Fibroblast of the aortic adventitia (primary cell): ENCODE measurements around the gene KRAS. TPM values are rescaled to one million over a fixed set of nuclear protein-coding genes. Genes with fewer than 3 reads are reported as not detected.
A peak's percentile ranks its signal among the peaks of the same experiment; 100 is the strongest.

Experiments
- DNase-seq: peaks from one replicate; pipeline ENCODE4 v3.0.0-alpha.2; 2010; ENCODE audit warnings: low read depth
- H3K4me3 ChIP-seq: 2 replicates; pipeline ENCODE4 v1.5.1; 2011; ENCODE audit warnings: low read depth, mild to moderate bottlenecking, control low read depth, low read length, moderate library complexity
- total RNA-seq: library from RNA; depleted of rRNA; stranded (reverse); fragments of >200 nt; gene quantifications from 2 replicates; pipeline ENCODE4 v1.2.3, GENCODE V29; 2012; ENCODE audit warnings: low replicate concordance
- TF ChIP-seq, protein P1 (sequence below): IDR thresholded peaks from 2 replicates; pipeline ENCODE4 v1.5.1; 2011; ENCODE audit warnings: mild to moderate bottlenecking, low read length, control low read depth, inconsistent platforms; ENCODE audit not compliant: insufficient read depth

Gene KRAS
- total RNA-seq, 1 donor = 18.6 TPM

GRCh38 chr12:25241167-25242020, 9.3 kb downstream of the KRAS start:
- TF ChIP-seq, protein P1, sequence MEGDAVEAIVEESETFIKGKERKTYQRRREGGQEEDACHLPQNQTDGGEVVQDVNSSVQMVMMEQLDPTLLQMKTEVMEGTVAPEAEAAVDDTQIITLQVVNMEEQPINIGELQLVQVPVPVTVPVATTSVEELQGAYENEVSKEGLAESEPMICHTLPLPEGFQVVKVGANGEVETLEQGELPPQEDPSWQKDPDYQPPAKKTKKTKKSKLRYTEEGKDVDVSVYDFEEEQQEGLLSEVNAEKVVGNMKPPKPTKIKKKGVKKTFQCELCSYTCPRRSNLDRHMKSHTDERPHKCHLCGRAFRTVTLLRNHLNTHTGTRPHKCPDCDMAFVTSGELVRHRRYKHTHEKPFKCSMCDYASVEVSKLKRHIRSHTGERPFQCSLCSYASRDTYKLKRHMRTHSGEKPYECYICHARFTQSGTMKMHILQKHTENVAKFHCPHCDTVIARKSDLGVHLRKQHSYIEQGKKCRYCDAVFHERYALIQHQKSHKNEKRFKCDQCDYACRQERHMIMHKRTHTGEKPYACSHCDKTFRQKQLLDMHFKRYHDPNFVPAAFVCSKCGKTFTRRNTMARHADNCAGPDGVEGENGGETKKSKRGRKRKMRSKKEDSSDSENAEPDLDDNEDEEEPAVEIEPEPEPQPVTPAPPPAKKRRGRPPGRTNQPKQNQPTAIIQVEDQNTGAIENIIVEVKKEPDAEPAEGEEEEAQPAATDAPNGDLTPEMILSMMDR = peak; percentile 64
- peak; percentile 79 for DNase-seq
- no peak overlapping the region for H3K4me3 ChIP-seq

- TF ChIP-seq, protein P1 = no peak
- no peak overlapping the region for H3K4me3 ChIP-seq
- no peak for DNase-seq
These were observed 14.1 kb downstream of the KRAS start for GRCh38 chr12:25236626-25237025.

- peak; percentile 18 for DNase-seq
- no peak overlapping the region for H3K4me3 ChIP-seq
- TF ChIP-seq, protein P1 = no peak
These were observed 14.5 kb downstream of the KRAS start for GRCh38 chr12:25236190-25236589.

GRCh38 chr12:25213338-25213737, 37.4 kb downstream of the KRAS start:
- TF ChIP-seq, protein P1 = no peak
- H3K4me3 ChIP-seq = no peak overlapping the region
- DNase-seq = no peak

- DNase-seq = no peak
- TF ChIP-seq, protein P1 = no peak
- no peak overlapping the region for H3K4me3 ChIP-seq
These were observed 42.2 kb downstream of the KRAS start for GRCh38 chr12:25208554-25208953.

DNA sequence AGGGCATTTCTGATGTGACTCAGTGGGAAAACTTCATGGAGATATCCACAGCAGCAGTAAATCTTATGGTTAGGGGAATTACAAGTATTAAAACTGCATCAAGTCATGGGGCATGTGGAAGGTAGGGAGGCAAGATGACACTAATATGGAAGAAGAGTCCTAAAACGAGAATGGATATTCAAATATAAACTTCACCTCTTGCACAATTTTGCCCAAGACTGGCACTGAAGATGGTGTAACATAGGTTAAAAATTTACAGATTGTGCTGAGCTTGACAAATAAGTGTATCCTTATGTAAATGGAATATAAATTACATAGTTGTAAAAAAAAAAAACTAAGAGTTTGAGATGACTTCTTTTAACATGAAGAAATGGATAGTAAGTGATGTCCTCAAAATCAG, 42.9 kb downstream of the KRAS start:
- DNase-seq = no peak
- TF ChIP-seq, protein P1 = no peak
- H3K4me3 ChIP-seq = no peak overlapping the region
